Mammary microvascular endothelial cell (primary cell): ENCODE measurements around the gene PRR4. TPM values are rescaled to one million over a fixed set of nuclear protein-coding genes. Genes with fewer than 3 reads are reported as not detected.

ENCODE experiments used
- total RNA-seq: library from RNA; depleted of rRNA; stranded (reverse); fragments of >200 nt; gene quantifications from 2 replicates; pipeline ENCODE4 v1.2.3, GENCODE V29; 2015

PRR4 gene, protein sequence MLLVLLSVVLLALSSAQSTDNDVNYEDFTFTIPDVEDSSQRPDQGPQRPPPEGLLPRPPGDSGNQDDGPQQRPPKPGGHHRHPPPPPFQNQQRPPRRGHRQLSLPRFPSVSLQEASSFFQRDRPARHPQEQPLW
- total RNA-seq = 0.20 TPM in 1 of 2 replicates, not detected in the other

DNA sequence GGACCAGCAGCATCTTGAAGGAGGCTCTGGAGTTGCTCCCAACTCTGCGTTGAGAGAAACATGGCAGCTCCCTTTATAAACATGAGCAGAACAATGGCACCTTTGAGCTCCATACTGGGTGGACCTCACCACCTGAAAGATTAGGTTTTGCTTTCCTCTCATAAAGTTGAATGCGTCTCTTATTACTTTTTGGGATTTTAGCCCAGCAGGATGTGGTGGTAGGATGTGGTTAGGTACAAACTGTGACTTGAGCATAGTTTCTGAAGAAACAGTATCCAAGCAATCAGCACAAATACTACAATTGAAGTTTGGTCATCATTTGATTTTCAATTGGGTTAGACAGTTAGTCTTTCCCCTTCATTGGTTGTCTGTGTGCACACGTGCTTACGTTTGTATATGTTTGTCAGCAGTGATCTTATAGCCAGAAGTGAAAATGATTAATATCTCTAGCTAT lies at the start of gene PRR4:
PRR4 (minus strand) TSS at position 51 of the 454 bp plus-strand sequence; CDS start at position 13, 38 bp downstream.

DNA sequence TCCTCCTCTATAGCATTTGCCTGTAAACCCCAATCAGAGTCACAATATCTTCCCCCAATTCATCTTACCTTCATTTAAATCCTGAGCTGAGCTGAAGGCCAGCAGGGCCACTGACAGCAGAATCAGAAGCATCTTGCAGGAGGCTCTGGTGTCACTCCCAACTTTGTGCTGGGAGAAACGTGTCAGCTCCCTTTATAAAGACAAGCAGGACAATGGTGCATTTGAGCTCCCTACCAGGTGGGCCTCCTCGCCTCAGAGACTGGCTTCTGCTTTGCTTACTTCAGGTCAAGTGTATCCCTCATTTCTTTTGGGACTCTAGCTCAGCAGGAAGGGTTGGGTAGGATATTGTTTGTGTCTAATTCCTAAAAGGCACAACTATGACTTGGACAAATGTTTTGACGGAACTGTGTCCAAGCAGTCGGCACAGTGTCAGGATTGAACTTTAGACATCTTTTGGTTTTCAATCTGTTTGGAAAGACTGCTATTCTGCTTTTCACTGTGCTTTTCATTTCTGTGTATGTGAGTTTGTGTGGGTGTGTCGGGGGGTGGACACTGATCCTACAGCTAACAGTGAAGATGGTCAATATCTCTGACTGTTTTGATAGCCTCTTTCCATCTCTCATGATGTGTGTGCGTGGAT lies 34.9 kb upstream of the PRR4 start, which contains the start of gene PRH1:
PRH1 (minus strand) TSS at position 170 of the 640 bp plus-strand sequence; CDS start at position 132, 38 bp downstream.

DNA sequence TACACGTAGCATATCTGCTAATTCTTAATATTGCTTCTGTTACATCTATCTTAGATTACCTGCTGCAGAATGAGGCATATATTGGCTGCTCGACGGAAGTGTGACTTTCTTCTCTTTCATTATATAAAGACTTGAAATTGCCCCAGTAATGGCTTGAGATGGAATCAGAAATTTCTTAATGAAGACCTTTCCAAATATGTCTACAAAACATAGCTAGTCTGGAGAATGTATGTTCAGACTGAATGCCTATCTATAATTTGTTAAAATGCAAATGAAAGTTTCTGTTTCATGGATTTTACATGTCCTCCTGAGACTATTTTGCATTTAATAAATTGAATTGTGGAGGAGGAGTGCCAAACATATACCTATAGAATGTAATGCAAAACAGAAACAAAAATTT lies 23.0 kb downstream of the PRR4 start, which contains the start of gene TAS2R10:
TAS2R10 (minus strand) TSS at position 101 of the 400 bp plus-strand sequence; CDS start at position 12, 89 bp downstream.

DNA sequence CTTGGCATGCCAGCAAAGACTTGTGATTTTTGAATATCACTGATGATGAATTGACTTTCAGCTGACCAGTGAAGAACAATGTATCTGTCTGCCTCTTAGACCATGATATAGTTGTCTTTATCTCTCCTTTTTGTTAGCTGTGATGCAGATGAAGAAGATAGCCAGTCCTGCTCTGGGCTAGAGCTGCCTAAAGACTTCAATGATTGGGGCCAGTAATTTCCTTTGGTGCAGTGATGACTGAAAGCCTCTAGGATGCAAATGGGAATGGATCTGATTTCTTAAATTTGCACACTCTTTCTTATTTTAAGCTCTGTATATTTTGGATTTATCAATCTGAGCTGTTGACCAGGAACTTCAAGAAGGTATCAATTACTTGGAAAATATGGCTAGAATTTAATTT lies 39.2 kb downstream of the PRR4 start, which contains the start of gene TAS2R9:
TAS2R9 (minus strand) TSS at position 101 of the 400 bp plus-strand sequence; CDS start at position 8, 93 bp downstream.

DNA sequence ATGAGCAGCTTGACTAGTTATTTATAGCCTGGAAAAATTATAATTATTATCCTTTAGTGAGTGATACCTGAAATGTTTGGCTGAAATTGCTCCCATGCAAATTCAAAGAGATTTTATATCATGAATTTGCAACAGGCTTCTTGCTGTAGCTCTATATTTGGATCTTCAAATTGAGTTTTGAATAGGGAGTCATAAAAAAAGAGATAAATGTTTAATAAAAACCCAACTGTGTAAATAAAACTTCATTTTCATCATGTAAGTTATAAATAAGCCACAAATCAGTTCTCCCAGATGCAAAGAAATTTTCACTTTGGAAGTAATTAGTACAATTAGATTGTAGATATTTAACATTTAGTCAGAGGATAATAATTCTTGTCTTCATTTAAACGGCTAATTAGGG lies 42.1 kb downstream of the PRR4 start, which contains the start of gene TAS2R8:
TAS2R8 (minus strand) TSS at position 101 of the 400 bp plus-strand sequence. CDS start 306 bp downstream, outside the sequence.

DNA sequence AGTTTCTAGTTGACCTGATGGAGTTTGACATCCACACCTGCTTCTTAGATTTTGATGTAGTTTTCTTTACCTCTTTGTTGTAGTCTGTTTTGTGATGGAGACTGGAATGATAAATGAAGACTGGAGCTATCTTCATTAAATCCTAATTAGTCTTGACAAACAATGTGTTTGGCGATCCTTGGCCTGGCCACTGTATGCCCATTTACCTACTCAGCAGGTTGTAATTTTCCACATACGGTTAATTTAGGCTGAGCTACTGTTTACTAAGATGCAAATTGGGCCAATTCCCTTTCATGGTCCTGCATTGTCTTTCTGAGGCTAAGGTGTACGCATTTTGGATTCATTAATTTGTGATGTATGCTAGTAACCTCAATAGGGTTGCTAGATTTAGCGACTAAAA lies 46.7 kb downstream of the PRR4 start, which contains the start of gene TAS2R7:
TAS2R7 (minus strand) TSS at position 41 of the 400 bp plus-strand sequence. CDS start 57 bp downstream, outside the sequence.

Other genes with a start within 250 kb of the PRR4 start
- 21.0 and 21.1 TPM in 2 replicates for gene MAGOHB, start 235.9 kb downstream of the PRR4 start, total RNA-seq
- 7.3 and 9.6 TPM in 2 replicates for gene STYK1, start 175.4 kb downstream of the PRR4 start, total RNA-seq
- gene YBX3, start 126.2 kb downstream of the PRR4 start, total RNA-seq = 355 and 378 TPM in 2 replicates
- gene TAS2R7, start 46.8 kb downstream of the PRR4 start, total RNA-seq = not detected in 2 replicates
- not detected in 2 replicates for gene TAS2R8, start 42.2 kb downstream of the PRR4 start, total RNA-seq
- not detected in 2 replicates for gene TAS2R9, start 39.3 kb downstream of the PRR4 start, total RNA-seq
- 0.13 TPM in 1 of 2 replicates, not detected in the other for gene TAS2R10, start 23.1 kb downstream of the PRR4 start, total RNA-seq
- 3.0 and 6.0 TPM in 2 replicates for gene PRH1, start 34.8 kb upstream of the PRR4 start, total RNA-seq
- gene TAS2R13, start 60.1 kb upstream of the PRR4 start, total RNA-seq = 0.07 and 0.10 TPM in 2 replicates
- not detected in 2 replicates for gene PRH2, start 79.8 kb upstream of the PRR4 start, total RNA-seq
- gene TAS2R14, start 89.8 kb upstream of the PRR4 start, total RNA-seq = 0.07 and 0.84 TPM in 2 replicates
- gene TAS2R50, start 137.4 kb upstream of the PRR4 start, total RNA-seq = 0.15 and 0.20 TPM in 2 replicates
- 0.10 and 0.13 TPM in 2 replicates for gene TAS2R20, start 148.8 kb upstream of the PRR4 start, total RNA-seq
- 0.39 and 0.53 TPM in 2 replicates for gene TAS2R19, start 173.1 kb upstream of the PRR4 start, total RNA-seq
- gene TAS2R31, start 181.9 kb upstream of the PRR4 start, total RNA-seq = 0.15 TPM in 1 of 2 replicates, not detected in the other
- 0.34 and 0.73 TPM in 2 replicates for gene TAS2R46, start 212.8 kb upstream of the PRR4 start, total RNA-seq
- gene TAS2R43, start 242.8 kb upstream of the PRR4 start, total RNA-seq = 0.53 TPM in 1 of 2 replicates, not detected in the other